Measurements from ENCODE around the gene ATR.
"Not testable (repeated sequence)": the region's sequence is repeated elsewhere in the genome, so short reads cannot be mapped to it uniquely, and the experiment has no call there.

Gene ATR

DNA sequence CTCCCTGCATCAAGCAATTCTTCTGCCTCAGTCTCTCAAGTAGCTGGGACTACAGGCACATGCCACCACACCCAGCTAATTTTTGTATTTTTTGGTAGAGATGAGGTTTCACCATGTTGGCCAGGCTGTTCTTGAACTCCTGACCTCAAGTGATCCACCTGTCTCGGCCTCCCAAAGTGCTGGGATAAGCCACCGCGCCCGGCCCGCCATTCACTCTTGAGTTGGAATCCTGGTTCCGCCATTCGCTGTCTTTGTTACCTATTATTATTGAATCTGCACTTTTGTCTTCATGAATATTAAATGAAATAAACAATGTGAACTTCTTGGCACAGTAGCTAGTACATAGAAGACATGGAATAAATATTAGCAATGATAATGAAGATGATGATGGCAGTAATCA lies 13.7 kb upstream of the ATR start:
- DNase-seq, result not testable (repeated sequence)

GRCh38 chr3:142588703-142589102 lies 10.2 kb upstream of the ATR start:
- DNase-seq, result no peak

DNA sequence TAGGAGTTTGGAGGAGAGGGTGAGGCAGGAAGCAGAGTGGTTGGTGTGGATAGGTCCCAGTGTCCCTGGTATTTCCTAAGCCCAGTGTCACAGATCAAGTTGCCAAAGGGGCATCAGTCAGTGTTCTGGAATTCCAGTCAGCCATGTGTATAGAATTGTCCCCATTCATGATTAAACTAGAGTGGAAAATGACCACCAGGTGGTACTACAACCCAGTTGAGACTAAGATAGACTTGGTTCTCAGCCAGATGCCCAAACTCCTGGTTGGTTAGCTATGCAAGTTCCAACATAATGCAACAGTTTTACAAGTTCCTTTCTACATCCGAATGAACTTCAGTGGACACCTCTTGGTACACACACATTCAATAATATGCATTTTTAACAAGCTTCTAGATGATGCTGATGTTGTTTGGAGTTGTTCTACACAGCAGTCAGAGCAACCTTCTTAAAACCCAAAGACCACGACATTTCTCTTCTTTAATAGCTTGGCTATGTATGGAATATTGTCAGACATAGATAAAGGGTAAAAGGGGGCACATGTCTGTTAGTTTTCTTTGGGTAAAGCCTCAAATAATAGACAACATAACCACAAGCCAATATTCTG lies 8.4 kb upstream of the ATR start:
- peak in 2 of 5 experiments; percentile 8 to 39 for DNase-seq

- DNase-seq, result not testable (repeated sequence)
Observed at GRCh38 chr3:142581070-142581469, 2.5 kb upstream of the ATR start.

DNA sequence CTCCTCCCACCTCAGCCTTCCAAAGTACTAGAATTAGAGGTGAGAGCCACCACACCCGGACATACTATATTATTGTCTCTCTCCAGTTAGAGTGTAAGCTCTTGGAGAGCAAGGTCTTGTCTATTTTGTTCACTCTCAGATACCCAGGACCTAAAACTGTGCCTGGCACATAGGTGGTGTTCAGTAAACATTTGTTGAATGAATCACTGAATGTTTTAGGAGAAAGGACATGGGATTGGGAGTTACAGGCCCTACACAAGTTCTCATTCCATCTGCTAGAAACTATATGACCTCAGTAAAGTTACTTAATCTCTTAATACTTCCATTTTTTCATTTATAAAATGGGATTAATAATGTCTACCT lies 1.5 kb upstream of the ATR start:
- no peak for DNase-seq

- peak in 2 of 5 experiments; percentile 29 to 47 for DNase-seq
Observed at GRCh38 chr3:142577696-142578328, 721 bp downstream of the ATR start.

DNA sequence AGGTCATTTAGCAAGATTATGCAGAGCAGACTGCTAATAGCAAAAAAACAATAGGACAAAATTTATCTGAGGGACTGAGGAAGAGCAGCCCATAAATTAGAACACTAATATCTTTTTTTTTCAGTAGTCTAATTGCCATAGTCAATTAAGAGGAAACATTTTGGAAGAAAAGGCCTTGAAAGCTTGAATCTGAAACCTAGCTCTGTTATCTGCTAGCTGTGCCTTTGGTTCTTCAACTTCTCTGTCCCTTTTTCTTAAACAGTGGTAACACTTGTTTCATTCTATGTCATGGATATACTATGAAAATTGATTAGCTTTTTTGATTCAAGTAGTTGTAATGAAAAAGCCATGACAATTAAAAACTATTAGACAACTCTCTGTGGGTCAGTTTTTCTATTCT lies 1.7 kb downstream of the ATR start:
- DNase-seq, result peak in 1 of 5 experiments; percentile 15

GRCh38 chr3:142574665-142575064 lies 3.9 kb downstream of the ATR start:
- DNase-seq, result no peak

DNA sequence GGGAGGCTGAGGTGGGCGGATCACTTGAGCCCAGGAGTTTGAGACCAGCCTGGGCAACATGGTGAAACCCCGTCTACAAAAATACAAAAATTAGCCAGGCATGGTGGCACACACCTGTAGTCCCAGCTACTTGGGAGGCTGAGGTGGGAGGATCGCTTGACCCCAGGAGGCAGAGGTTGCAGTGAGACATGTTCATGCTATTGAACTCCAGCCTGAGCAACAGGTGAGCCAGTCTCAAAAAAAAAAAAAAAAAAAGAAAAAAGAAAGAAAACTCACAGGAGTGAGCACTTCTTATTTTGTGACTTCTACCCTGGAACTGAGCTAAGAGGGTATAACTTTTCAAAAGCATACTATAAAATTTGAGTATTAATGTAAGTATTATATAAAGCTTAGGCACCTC lies 4.3 kb downstream of the ATR start:
- DNase-seq, result not testable (repeated sequence)

GRCh38 chr3:142569422-142569821 lies 9.1 kb downstream of the ATR start:
- DNase-seq, result not testable (repeated sequence)

- DNase-seq, result no peak
Observed at GRCh38 chr3:142568393-142569017, 10.0 kb downstream of the ATR start.

DNA sequence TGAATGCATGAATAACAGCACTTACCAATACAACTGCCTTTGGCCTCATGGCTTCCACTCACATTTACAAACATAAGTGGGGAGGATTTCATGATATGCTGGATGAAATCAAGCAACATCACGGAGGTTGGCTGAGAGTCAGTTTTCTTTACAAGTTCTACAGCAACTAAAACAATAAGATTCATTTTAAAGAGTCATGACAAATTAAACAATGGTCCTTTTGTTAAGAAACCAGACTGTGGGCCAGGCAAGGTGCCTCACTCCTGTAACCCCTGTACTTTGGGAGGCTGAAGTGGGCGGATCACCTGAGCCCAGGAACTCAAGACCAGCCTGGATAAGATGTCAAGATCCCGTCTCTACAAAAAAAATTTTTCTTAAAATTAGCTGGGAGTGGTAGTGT lies 12.4 kb downstream of the ATR start:
- DNase-seq, result no peak

DNA sequence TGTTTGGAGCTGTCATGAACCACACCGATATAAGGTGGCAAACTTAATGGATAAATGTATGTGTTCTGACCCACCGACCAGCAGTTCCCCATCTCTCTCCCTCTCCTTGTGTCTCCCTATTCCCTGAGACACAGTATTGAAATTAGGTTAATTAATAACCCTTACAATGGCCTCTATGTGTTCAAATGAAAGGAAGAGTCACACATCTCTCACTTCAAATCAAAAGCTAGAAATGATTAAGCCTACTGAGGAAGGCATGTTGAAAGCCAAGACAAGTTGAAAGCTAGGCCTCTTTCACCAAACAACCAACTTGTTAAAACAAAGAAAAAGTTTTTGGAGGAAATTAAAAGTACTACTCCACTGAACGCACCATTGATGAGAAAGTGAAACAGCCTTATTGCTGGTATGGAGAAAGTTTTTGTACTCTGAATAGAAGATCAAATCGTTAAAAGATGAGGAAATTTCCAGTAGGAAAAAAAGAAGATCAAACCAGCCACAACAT lies 15.0 kb downstream of the ATR start:
- peak in 1 of 5 experiments; percentile 22 for DNase-seq

- DNase-seq, result no peak
Observed at GRCh38 chr3:142560118-142560517, 18.4 kb downstream of the ATR start.

- no peak for DNase-seq
Observed at GRCh38 chr3:142553741-142554140, 24.8 kb downstream of the ATR start.

GRCh38 chr3:142552579-142552978 lies 26.0 kb downstream of the ATR start:
- DNase-seq, result not testable (repeated sequence)

GRCh38 chr3:142549986-142550385 lies 28.5 kb downstream of the ATR start:
- peak in 1 of 5 experiments; percentile 16 for DNase-seq

DNA sequence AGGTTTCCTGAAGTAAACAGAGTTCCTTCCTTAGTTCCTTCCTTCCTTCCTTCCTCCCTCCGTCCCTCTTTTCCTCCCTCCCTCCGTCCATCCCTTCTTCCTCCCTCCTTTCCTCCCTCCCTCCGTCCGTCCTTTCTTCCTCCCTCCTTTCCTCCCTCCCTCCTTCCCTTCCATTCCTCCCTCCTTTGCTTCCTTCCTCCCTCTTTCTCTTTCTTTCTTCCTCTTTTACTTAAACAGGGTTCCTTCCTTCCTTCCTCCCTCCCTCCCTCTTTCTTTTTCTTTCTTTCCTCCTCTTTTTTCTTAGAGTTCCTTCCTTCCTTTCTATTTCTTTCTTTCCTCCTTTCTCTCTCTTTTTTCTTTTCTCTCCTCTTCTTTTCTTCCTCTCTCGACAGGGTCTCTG lies 35.2 kb downstream of the ATR start:
- no peak for DNase-seq

GRCh38 chr3:142542054-142542453 lies 36.5 kb downstream of the ATR start:
- DNase-seq, result no peak

DNA sequence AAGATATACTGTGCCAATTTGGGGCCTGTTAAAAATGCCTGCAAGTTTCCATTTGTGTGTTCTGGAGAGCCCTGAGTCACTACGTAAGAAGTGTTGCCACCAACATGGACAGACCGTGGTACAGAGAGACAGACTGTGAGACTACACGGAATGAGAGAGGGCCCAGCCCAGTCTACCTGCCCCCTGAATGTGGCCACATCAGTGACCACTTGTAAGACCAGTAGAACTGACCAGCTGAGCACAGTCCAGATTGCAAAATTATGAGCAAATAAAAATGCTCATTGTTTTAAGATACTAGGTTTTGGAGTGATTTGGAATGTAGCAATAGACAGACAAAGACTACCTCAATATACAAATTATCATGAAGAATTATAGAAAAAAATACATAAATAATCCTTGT lies 42.0 kb downstream of the ATR start:
- no peak for DNase-seq

GRCh38 chr3:142534543-142534942 lies 44.0 kb downstream of the ATR start:
- no peak for DNase-seq

DNA sequence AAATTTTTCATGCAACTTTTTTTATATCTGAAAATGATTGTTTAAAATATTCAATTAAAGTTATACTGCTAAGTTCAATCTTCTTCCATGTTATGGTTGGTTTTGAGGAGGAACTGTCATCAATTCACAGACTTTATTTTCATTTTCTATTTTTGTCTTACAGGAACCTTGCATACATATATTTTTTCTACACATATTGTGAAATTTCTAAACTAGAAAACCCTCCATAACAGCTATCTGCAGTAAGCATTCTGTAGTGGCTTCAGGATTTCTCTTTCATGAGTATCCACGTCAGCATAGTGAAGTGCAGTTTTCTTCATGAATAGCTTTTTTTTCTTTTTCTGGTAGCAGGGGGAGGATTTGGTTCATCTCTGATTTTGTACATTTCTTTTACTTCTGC lies 48.2 kb downstream of the ATR start:
- no peak for DNase-seq

DNA sequence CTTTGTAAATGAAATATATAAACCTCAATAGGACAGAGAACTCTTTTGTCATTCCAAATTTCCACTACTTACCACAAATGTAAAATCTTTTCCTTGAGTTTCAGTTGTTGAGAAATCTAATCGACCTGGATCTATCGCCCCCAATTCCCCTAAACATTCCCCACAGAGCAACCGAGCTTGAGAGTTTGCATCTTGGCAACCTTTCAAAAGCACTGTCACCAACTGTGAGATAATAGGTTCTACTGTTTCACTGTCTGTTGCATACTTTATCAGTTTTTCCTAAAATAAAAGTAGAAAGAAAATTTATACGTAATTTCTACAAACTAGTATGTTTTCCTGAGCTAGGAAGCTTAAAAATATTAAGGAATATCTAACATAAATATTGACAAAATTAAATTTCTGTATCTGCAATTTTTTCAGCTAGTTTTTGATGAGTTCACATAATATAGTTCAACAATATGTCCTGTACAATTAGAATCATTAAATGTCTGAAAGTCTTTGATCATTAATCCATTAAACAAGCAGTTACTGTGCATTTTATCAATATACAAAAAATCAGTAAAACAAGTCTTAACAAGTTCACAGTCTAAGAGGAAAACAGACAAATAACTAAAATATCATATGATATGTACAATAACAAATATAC lies 54.5 kb downstream of the ATR start:
- DNase-seq, result no peak

DNA sequence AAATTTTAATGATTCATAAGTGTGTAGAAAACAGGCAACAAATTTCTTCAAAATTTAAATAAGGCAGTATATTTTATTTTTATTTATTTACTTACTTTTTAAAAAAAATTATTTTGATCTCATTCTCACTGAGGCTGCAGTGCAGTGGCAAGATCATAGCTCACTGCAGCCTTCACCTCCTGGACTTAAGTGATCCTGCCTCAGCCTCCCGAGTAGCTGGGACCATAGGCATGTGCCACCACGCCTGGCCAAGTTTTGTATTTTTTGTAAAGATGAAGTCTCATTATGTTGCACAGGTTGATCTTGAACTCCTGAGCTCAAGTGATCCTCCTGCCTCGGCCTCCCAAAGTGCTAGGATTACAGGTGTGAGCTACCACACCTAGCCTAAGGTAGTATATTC lies 69.5 kb downstream of the ATR start:
- peak in 1 of 5 experiments; percentile 32 for DNase-seq
